IMR-90 (cell line): ENCODE measurements around the gene RHCE.

Experiments used
- BHLHE40 ChIP-seq: fragments of 150-350 bp; IDR thresholded peaks from 2 replicates; pipeline ENCODE4 v1.6.1; 2016; ENCODE audit warnings: mild to moderate bottlenecking, low read depth, low read length
- CTCF ChIP-seq: conservative IDR thresholded peaks from 2 replicates; pipeline ENCODE4 v1.5.1; 2012; ENCODE audit warnings: mild to moderate bottlenecking, low read depth, low read length, improper control_type of control experiment
- ELK1 ChIP-seq: fragments of 150-350 bp; IDR thresholded peaks from 2 replicates; pipeline ENCODE4 v1.6.1; 2016; ENCODE audit warnings: low read depth, mild to moderate bottlenecking, low read length, moderate library complexity, borderline replicate concordance
- MXI1 ChIP-seq: IDR thresholded peaks from 2 replicates; pipeline ENCODE4 v1.6.1; 2012; ENCODE audit warnings: low read depth, mild to moderate bottlenecking, low read length, moderate library complexity, borderline replicate concordance
- POLR2A ChIP-seq: IDR thresholded peaks from 2 replicates; pipeline ENCODE4 v1.6.1; 2012; ENCODE audit warnings: mild to moderate bottlenecking, low read depth, low read length
- RCOR1 ChIP-seq: IDR thresholded peaks from 2 replicates; pipeline ENCODE4 v1.6.1; 2012; ENCODE audit warnings: mild to moderate bottlenecking, low read length, improper control_type of control experiment; ENCODE audit not compliant: insufficient replicate concordance
- RFX5 ChIP-seq: IDR thresholded peaks from 2 replicates; pipeline ENCODE4 v1.8.0; 2012; ENCODE audit warnings: low read depth, mild to moderate bottlenecking, low read length, moderate library complexity

DNA sequence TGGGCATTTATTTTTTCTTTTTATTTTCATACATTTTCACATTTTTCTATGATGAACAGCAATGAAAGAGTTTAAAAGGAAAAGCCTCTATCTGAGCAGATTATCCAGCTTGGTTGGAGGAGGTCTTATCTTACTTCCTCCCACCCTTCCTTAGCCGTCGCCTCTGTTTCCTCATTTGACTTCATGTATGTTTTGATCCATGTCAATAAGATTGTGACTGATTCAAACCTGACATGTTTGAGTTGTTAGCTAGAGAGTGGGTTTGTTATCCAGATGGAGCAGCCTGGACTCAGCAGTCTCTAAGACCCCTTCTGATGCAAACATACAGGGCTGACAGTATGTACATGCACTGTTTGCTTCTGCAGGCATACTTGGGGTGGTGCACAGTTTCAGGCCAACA lies 41.2 kb upstream of the RHCE start:
- TF ChIP-seq POLR2A (no peak), CTCF (no peak), MXI1 (no peak), BHLHE40 (no peak), RCOR1 (no peak), RFX5 (no peak), ELK1 (no peak)
